ENCODE data around the gene LRCH1. TPM values are rescaled to one million over a fixed set of nuclear protein-coding genes. Genes with fewer than 3 reads are reported as not detected.

LRCH1 gene
- total RNA-seq, 1 experiment from 2014 or later, result 27.0 TPM

GRCh38 chr13:46575818-46576221, 22.9 kb downstream of the LRCH1 start:
- Mint-ChIP-seq H3K36me3 (ENCODE audit: insufficient read depth, unreplicated experiment) (peaks cover 30% of the 10 kb centered on the region), H3K9me3 (ENCODE audit: unreplicated experiment) (no peaks in the 10 kb centered on the region), H3K27me3 (ENCODE audit: insufficient read depth, unreplicated experiment) (no peaks in the 10 kb centered on the region), H3K27ac (ENCODE audit: unreplicated experiment) (no peak overlapping the region), H3K4me1 (ENCODE audit: low read depth, unreplicated experiment) (peaks cover 47% of the 10 kb centered on the region), H3K4me3 (ENCODE audit: unreplicated experiment) (no peak overlapping the region)
- no peaks in the 10 kb centered on the region for H3K36me3 ChIP-seq (ENCODE audit: control insufficient read depth, insufficient read depth, low read length)
- intact Hi-C loops (cut with micrococcal nuclease; ENCODE audit: unreplicated experiment), result loop anchor here (1.0 kb wide), 1 partner anchor 7 kb away; no protein-coding TSS in a partner anchor
- ChIA-PET POLR2A (no interaction called here), CTCF (no interaction called here)
- no peak overlapping the region for H3K4me3 ChIP-seq (ENCODE audit: low read depth, low read length)
- no TSS peak for BruUV-seq (replicated peaks)
- no peak for TF ChIP-seq CTCF (IDR thresholded peaks at IDR 0.05; ENCODE audit: insufficient read depth in 1 of 2, low read depth in 1 of 2, low read length in 1 of 2, severe bottlenecking in 1 of 2, unreplicated experiment in 1 of 2)
- DNase-seq, result no peak
- peaks cover 52% of the 10 kb centered on the region for H3K4me1 ChIP-seq
- H3K27me3 ChIP-seq (replicated peaks; ENCODE audit: control insufficient read depth, insufficient read depth, low read length), result no peaks in the 10 kb centered on the region
- no peaks in the 10 kb centered on the region for H3K9me3 ChIP-seq

- intact Hi-C loops (cut with micrococcal nuclease; ENCODE audit: unreplicated experiment), result no loop called here
- BruUV-seq (replicated peaks), result no TSS peak
- no peak overlapping the region for H3K4me3 Mint-ChIP-seq (ENCODE audit: unreplicated experiment)
- peaks cover 49% of the 10 kb centered on the region for H3K4me1 ChIP-seq
- TF ChIP-seq CTCF (IDR thresholded peaks at IDR 0.05; ENCODE audit: insufficient read depth in 1 of 2, low read depth in 1 of 2, low read length in 1 of 2, severe bottlenecking in 1 of 2, unreplicated experiment in 1 of 2), result no peak
- peaks cover 46% of the 10 kb centered on the region for H3K4me1 Mint-ChIP-seq (ENCODE audit: low read depth, unreplicated experiment)
- H3K27ac Mint-ChIP-seq (ENCODE audit: unreplicated experiment), result no peak overlapping the region
- no peaks in the 10 kb centered on the region for H3K36me3 ChIP-seq (ENCODE audit: control insufficient read depth, insufficient read depth, low read length)
- ChIA-PET POLR2A (no interaction called here), CTCF (no interaction called here)
- H3K27me3 ChIP-seq (replicated peaks; ENCODE audit: control insufficient read depth, insufficient read depth, low read length), result no peaks in the 10 kb centered on the region
- DNase-seq, result no peak
- H3K9me3 ChIP-seq, result no peaks in the 10 kb centered on the region
- no peak overlapping the region for H3K4me3 ChIP-seq (ENCODE audit: low read depth, low read length)
- no peaks in the 10 kb centered on the region for H3K9me3 Mint-ChIP-seq (ENCODE audit: unreplicated experiment)
- no peaks in the 10 kb centered on the region for H3K27me3 Mint-ChIP-seq (ENCODE audit: insufficient read depth, unreplicated experiment)
- peaks cover 30% of the 10 kb centered on the region for H3K36me3 Mint-ChIP-seq (ENCODE audit: insufficient read depth, unreplicated experiment)
These were observed 23.8 kb downstream of the LRCH1 start for GRCh38 chr13:46576762-46577161.

- Histone ChIP-seq H3K4me3 (ENCODE audit: low read depth, low read length) (no peak overlapping the region), H3K36me3 (ENCODE audit: control insufficient read depth, insufficient read depth, low read length) (no peaks in the 10 kb centered on the region), H3K27me3 (replicated peaks; ENCODE audit: control insufficient read depth, insufficient read depth, low read length) (no peaks in the 10 kb centered on the region), H3K4me1 (peaks cover 41% of the 10 kb centered on the region), H3K9me3 (no peaks in the 10 kb centered on the region)
- Mint-ChIP-seq H3K4me1 (ENCODE audit: low read depth, unreplicated experiment) (peaks cover 37% of the 10 kb centered on the region), H3K27me3 (ENCODE audit: insufficient read depth, unreplicated experiment) (no peaks in the 10 kb centered on the region), H3K36me3 (ENCODE audit: insufficient read depth, unreplicated experiment) (peaks cover 30% of the 10 kb centered on the region), H3K9me3 (ENCODE audit: unreplicated experiment) (no peaks in the 10 kb centered on the region), H3K4me3 (ENCODE audit: unreplicated experiment) (no peak overlapping the region), H3K27ac (ENCODE audit: unreplicated experiment) (no peak overlapping the region)
- ChIA-PET POLR2A (no interaction called here), CTCF (no interaction called here)
- no peak for DNase-seq
- no peak for TF ChIP-seq CTCF (IDR thresholded peaks at IDR 0.05; ENCODE audit: insufficient read depth in 1 of 2, low read depth in 1 of 2, low read length in 1 of 2, severe bottlenecking in 1 of 2, unreplicated experiment in 1 of 2)
- intact Hi-C loops (cut with micrococcal nuclease; ENCODE audit: unreplicated experiment), result no loop called here
- BruUV-seq (replicated peaks), result no TSS peak
These were observed 25.0 kb downstream of the LRCH1 start for GRCh38 chr13:46577696-46578589.

All from Caco-2 (cell line).